Measurements from ENCODE around the gene TOR1AIP1.
"Not testable (repeated sequence)": the region's sequence is repeated elsewhere in the genome, so short reads cannot be mapped to it uniquely, and the experiment has no call there.

The TOR1AIP1 gene, protein sequence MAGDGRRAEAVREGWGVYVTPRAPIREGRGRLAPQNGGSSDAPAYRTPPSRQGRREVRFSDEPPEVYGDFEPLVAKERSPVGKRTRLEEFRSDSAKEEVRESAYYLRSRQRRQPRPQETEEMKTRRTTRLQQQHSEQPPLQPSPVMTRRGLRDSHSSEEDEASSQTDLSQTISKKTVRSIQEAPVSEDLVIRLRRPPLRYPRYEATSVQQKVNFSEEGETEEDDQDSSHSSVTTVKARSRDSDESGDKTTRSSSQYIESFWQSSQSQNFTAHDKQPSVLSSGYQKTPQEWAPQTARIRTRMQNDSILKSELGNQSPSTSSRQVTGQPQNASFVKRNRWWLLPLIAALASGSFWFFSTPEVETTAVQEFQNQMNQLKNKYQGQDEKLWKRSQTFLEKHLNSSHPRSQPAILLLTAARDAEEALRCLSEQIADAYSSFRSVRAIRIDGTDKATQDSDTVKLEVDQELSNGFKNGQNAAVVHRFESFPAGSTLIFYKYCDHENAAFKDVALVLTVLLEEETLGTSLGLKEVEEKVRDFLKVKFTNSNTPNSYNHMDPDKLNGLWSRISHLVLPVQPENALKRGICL

DNA sequence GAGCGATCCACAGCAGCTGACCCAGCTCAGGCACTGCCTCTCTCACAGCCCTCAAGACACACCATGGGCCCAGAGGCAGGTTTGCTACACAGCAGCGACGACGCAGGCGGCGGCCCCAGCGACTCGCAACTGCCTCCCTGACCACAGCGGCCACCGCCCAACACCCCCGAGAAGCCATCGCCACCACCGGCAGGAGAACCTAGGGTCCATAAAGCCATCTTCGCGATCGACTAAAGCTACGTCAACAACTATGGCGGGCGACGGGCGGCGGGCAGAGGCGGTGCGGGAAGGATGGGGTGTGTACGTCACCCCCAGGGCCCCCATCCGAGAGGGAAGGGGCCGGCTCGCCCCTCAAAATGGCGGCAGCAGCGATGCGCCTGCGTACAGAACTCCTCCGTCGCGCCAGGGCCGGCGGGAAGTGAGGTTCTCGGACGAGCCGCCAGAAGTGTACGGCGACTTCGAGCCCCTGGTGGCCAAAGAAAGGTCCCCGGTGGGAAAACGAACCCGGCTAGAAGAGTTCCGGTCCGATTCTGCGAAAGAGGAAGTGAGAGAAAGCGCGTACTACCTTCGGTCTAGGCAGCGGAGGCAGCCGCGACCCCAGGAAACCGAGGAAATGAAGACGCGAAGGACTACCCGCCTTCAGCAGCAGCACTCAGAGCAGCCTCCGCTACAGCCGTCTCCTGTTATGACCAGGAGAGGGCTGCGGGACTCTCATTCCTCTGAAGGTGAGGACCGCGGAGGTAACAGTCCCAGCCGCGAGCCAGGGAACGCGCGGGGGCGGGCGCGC is at the start of gene TOR1AIP1:
Gene TOR1AIP1, plus strand, starts transcription at position 33 of the 787 bp plus-strand sequence. Its CDS starts 218 bp downstream, at position 251.
- TF ChIP-seq, protein P1, sequence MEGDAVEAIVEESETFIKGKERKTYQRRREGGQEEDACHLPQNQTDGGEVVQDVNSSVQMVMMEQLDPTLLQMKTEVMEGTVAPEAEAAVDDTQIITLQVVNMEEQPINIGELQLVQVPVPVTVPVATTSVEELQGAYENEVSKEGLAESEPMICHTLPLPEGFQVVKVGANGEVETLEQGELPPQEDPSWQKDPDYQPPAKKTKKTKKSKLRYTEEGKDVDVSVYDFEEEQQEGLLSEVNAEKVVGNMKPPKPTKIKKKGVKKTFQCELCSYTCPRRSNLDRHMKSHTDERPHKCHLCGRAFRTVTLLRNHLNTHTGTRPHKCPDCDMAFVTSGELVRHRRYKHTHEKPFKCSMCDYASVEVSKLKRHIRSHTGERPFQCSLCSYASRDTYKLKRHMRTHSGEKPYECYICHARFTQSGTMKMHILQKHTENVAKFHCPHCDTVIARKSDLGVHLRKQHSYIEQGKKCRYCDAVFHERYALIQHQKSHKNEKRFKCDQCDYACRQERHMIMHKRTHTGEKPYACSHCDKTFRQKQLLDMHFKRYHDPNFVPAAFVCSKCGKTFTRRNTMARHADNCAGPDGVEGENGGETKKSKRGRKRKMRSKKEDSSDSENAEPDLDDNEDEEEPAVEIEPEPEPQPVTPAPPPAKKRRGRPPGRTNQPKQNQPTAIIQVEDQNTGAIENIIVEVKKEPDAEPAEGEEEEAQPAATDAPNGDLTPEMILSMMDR (IDR thresholded peaks at IDR 0.05): peak; percentile 48 to 77
- peaks cover 22 to 27% (median 27%) of the 10 kb centered on the region in 3 donors for H3K36me3 ChIP-seq
- H3K27me3 ChIP-seq: no peaks in the 10 kb centered on the region
- intact Hi-C loops (cut with DNase I; ENCODE audit: low total_unique reads): loop anchor here (5.0 to 10.0 kb wide), 2 partner anchors 70 to 272 kb away; partner anchors contain the start of genes CEP350 and QSOX1
- H3K4me1 ChIP-seq: peaks cover 0 to 58% (median 43%) of the 10 kb centered on the region in 4 donors
- DNase-seq: peak; percentile 95 to 99
- peak within 1 kb of the TSS; percentile 63 to 92 for H3K4me3 ChIP-seq
- H3K27ac ChIP-seq: peak within 1 kb of the TSS; percentile 88 to 100
- no peaks in the 10 kb centered on the region for H3K9me3 ChIP-seq

DNA sequence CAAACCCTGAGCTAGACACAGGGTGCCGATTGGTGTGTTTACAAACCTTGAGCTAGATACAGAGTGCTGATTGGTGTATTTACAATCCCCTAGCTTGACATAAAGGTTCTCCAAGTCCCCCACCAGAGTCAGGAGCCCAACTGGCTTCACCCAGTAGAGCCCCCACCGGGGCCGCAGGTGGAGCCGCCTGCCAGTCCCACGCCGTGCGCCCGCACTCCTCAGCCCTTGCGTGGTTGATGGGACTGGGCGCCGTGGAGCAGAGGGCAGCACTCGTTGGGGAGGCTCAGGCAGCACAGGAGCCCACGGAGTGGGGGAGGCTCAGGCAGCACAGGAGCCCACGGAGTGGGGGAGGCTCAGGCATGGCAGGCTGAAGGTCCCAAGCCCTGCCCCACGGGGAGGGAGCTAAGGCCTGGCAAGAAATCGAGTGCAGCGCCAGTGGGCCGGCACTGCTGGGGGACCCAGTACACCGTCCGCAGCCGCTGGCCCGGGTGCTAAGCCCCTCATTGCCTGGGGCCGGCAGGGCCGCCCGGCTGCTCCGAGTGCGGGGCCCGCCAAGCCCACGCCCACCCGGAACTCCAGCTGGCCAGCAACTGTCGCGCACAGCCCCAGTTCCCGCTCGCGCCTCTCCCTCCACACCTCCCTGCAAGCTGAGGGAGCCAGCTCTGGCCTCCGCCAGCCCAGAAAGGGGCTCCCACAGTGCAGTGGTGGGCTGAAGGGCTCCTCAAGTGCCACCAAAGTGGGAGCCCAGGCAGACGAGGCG is 45.2 kb upstream of the TOR1AIP1 start:
- H3K9me3 ChIP-seq; H3K27ac ChIP-seq; DNase-seq; intact Hi-C loops (cut with DNase I; ENCODE audit: low total_unique reads); H3K27me3 ChIP-seq; H3K4me1 ChIP-seq; H3K4me3 ChIP-seq: not testable (repeated sequence)
- peaks cover 9 to 36% (median 25%) of the 10 kb centered on the region in 3 donors for H3K36me3 ChIP-seq

DNA sequence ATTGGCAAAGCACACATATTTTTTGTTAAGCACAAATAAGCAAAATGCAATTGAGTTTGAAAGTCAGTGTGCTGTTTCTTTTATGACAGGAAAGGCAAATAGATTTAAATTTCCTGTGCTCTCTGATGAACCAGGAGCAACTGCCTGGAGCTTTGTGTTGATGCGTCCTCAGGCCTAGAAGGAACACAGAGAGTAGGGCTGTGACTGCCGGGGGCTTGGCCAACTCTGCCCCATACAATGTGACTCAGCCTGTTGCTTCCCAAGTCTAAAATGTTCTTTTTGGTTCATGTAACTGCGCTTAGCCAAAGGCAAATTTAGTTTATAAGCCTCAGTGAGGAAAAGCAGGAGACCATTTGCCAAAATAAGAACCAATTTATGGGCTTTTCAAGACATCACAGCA is 42.0 kb upstream of the TOR1AIP1 start:
- DNase-seq: no peak
- TF ChIP-seq, protein P1 (IDR thresholded peaks at IDR 0.05): no peak
- Histone ChIP-seq H3K27me3 (no peaks in the 10 kb centered on the region), H3K27ac (no peak overlapping the region), H3K9me3 (no peaks in the 10 kb centered on the region), H3K36me3 (peaks cover 22 to 48% (median 27%) of the 10 kb centered on the region in 3 donors), H3K4me1 (no peaks in the 10 kb centered on the region), H3K4me3 (no peak overlapping the region)
- intact Hi-C loops (cut with DNase I; ENCODE audit: low total_unique reads): no loop called here

DNA sequence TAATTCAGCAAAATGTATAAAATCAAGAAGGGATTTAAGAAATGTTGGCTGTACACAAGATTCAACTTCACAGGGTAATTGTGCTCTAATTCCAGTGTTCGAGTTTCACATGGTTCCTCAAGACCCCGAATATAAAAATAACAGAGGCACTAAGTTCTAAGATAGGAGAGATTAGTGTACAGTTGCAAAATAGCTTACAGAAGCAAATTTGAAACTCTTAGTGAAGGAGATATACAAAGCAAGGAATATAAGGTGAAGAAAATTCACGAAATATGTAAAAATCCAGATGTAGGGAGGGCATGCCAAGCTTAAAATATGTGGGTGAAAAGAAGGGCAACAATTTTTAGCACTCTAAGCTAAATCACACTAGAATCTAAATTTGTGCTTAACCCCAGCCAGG is 33.9 kb upstream of the TOR1AIP1 start:
- no peak overlapping the region for H3K27ac ChIP-seq
- intact Hi-C loops (cut with DNase I; ENCODE audit: low total_unique reads): no loop called here
- H3K4me1 ChIP-seq: no peaks in the 10 kb centered on the region
- TF ChIP-seq, protein P1 (IDR thresholded peaks at IDR 0.05): no peak
- H3K27me3 ChIP-seq: no peaks in the 10 kb centered on the region
- H3K9me3 ChIP-seq: no peaks in the 10 kb centered on the region
- peaks cover 57 to 90% (median 73%) of the 10 kb centered on the region in 3 donors for H3K36me3 ChIP-seq
- DNase-seq: no peak
- H3K4me3 ChIP-seq: no peak overlapping the region

DNA sequence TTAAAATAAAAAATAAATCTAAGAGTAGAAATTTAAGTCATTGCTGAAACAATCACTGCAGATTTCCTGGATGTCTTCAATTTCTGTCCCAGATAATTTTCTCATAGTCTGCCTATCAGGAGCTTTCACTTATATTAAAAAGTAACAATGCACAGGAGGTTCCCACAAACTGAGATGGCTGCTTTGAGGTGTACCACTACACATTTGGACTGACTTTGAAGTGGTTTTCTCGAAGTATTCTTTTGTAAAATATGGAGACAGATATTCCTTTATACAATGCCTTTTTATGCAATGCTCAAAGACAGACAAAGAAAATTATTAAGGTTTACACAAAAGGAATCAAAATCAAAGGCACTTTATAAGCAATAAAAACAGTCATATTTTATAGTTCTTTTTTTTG is 29.0 kb upstream of the TOR1AIP1 start:
- intact Hi-C loops (cut with DNase I; ENCODE audit: low total_unique reads): no loop called here
- Histone ChIP-seq H3K4me3 (no peak overlapping the region), H3K27me3 (no peaks in the 10 kb centered on the region), H3K27ac (no peak overlapping the region), H3K36me3 (peaks cover 49 to 82% (median 53%) of the 10 kb centered on the region in 3 donors), H3K4me1 (no peaks in the 10 kb centered on the region), H3K9me3 (no peaks in the 10 kb centered on the region)
- TF ChIP-seq, protein P1 (IDR thresholded peaks at IDR 0.05): no peak
- no peak for DNase-seq

DNA sequence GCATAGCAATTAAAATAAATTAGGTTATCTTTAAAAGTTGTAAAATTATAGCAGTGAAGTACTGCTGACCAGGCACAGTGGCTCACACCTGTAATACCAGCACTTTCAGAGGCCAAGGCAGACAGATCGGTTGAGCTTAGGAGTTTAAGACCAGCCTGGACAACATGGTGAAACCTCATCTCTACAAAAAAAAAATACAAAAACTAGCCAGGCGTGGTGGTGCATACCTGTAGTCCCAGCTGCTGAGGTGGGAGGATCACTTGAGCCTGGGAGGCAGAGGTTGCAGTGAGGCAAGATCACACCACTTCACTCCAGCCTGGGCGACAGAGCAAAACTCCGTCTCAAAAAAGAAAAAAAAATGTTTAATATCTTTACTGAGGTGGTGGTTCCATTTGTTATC is 26.3 kb upstream of the TOR1AIP1 start:
- H3K9me3 ChIP-seq; H3K27ac ChIP-seq; H3K4me1 ChIP-seq; H3K27me3 ChIP-seq; DNase-seq; H3K4me3 ChIP-seq; intact Hi-C loops (cut with DNase I; ENCODE audit: low total_unique reads): not testable (repeated sequence)
- peaks cover 27 to 63% (median 29%) of the 10 kb centered on the region in 3 donors for H3K36me3 ChIP-seq
